HG02588 (cell line): ENCODE measurements around the gene TMSB4X.
"Not testable (repeated sequence)": the region's sequence is repeated elsewhere in the genome, so short reads cannot be mapped to it uniquely, and the experiment has no call there.

Experiments used
- ATAC-seq: cut with Tn5 transposase; IDR thresholded peaks from one replicate; pipeline ENCODE4 v1.9.1; 2021; ENCODE audit warnings: mild to moderate bottlenecking, moderate library complexity; ENCODE audit not compliant: unreplicated experiment

TMSB4X gene

GRCh38 chrX:12954981-12955380, 19.9 kb upstream of the TMSB4X start:
- ATAC-seq = no peak

GRCh38 chrX:12955882-12956703, 18.8 kb upstream of the TMSB4X start:
- ATAC-seq = peak; percentile 37

- ATAC-seq = peak; percentile 63
Measured at GRCh38 chrX:12956704-12957534, 18.0 kb upstream of the TMSB4X start.

GRCh38 chrX:12958059-12958458, 16.9 kb upstream of the TMSB4X start:
- no peak for ATAC-seq

GRCh38 chrX:12958461-12958860, 16.4 kb upstream of the TMSB4X start:
- ATAC-seq = no peak

- no peak for ATAC-seq
Measured at GRCh38 chrX:12961196-12961718, 13.7 kb upstream of the TMSB4X start.

GRCh38 chrX:12962041-12962504, 12.8 kb upstream of the TMSB4X start:
- no peak for ATAC-seq

- ATAC-seq = not testable (repeated sequence)
Measured at GRCh38 chrX:12963210-12963850, 11.6 kb upstream of the TMSB4X start.

GRCh38 chrX:12965131-12965940, 9.6 kb upstream of the TMSB4X start:
- ATAC-seq = no peak

- no peak for ATAC-seq
Measured at GRCh38 chrX:12966151-12966550, 8.8 kb upstream of the TMSB4X start.

- no peak for ATAC-seq
Measured at GRCh38 chrX:12967711-12968465, 7.0 kb upstream of the TMSB4X start.

- ATAC-seq = no peak
Measured at GRCh38 chrX:12970691-12971202, 4.2 kb upstream of the TMSB4X start.

GRCh38 chrX:12971282-12972003, 3.5 kb upstream of the TMSB4X start:
- no peak for ATAC-seq

- no peak for ATAC-seq
Measured at GRCh38 chrX:12972243-12972642, 2.7 kb upstream of the TMSB4X start.

- ATAC-seq = no peak
Measured at GRCh38 chrX:12972878-12973560, 1.9 kb upstream of the TMSB4X start.

GRCh38 chrX:12973561-12974304, 1.2 kb upstream of the TMSB4X start:
- no peak for ATAC-seq

- no peak for ATAC-seq
Measured at GRCh38 chrX:12974305-12974795, 560 bp upstream of the TMSB4X start.
